Right hindlimb (tissue), 1 donor: ENCODE data around the gene CCDC17.

Experiments
- DNase-seq: peaks from one replicate; pipeline ENCODE4 v3.0.0-alpha.2; 2018

Gene CCDC17

DNA sequence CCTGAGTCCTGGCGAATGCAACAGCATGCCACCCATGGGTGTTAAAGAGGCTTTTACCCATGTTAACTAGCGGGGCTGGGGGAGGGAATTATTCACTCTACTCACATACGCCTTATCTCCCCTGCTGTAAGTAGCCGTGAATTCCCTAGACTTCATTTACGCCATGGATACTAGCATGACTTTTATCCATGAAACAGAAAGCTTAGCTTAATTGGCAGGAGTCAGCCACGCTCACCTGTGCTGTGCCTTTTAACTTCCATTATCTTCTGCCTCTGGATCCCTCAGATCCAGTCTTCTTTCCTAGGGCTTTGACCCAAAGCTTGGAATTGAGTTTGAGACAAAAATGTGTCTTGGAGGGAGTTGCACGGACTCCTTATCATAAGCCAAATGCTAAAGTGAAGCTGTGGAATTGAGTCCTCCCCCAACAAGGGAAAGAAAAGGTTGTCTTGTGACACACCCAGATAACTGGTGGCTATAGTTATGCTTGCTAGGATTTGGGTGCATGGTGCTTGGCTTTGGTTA, 49.7 kb downstream of the CCDC17 start:
- no peak for DNase-seq

- DNase-seq = no peak
These were observed 50.5 kb downstream of the CCDC17 start for GRCh38 chr1:45573231-45573804.

DNA sequence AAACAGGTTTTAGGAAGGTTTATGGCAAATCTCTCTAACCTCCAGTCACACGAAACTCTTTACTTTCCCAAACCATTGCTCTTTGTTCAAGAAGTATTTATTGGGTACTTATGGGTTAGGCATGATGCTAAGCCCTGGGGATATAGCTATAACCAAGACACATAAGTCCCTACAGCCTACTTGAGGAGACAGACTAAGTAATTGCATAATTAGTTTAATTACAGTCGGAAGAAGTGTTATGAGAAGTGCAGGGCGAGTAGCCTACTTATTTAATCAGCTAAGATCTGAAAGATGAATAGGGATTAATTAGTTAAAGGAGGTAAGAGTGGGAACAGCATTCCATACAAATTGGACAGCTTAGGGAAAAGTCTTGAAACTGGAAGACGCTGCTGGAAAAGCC, 53.2 kb downstream of the CCDC17 start:
- no peak for DNase-seq
